ENCODE measurements around the gene EBP. TPM values are rescaled to one million over a fixed set of nuclear protein-coding genes. Genes with fewer than 3 reads are reported as not detected.

Gene EBP
- total and polyA plus RNA-seq, 2 of the 8 experiments (the other 6 are each of a cell fraction or from before 2014, with no cell fraction given) = 143 to 286 TPM

DNA sequence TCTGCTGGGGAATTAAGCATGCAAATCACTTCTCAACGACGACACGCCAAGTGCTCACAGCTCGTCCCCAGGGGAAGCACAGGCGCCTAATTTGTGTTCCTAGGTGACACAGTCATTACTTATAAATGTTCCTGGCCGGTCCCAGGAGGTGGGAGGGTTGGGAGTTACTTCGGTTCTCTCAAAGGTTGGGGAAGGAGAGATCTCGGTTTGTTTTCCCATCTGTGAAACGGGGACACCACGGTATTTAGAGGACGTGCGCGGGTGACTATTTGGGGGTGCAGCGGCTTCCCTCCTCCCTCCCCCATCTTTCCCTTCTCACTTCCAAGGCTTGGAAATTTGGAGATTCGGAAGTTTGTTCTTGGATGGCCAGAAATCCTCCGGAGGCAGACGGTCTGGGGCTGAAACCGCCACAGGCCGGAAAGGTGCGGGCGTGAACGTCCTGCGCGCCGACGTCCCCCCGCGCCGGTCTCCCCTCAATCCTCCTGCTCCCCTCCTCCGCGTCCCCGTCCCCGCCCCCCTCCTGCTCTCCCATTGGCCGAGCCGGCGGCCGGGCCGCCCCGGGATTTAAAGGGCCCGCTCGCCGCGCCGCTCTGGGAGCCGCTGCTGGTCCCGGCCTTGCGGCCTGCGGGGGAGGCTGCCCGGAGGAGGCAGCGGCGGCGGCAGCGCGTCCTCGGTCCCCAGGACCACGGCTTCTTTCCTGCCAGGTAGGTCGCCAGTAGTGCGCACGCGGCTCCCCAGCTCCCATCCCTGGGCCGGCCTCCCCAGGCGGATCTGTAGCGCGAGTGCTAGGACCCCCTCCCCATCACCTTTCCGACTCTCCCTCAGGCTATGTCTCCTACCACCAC is 13.0 kb upstream of the EBP start, which contains the start of gene PORCN:
Gene PORCN (plus strand): TSS at position 593 of the 845 bp plus-strand sequence. CDS start 829 bp downstream, outside the sequence.
- Histone ChIP-seq H3K14ac (ENCODE audit: insufficient read length) (no peak within 1 kb of the TSS), H3K36me3 (ENCODE audit: control insufficient read depth in 2 of 4, insufficient read depth in 4 of 4, low read length in 3 of 4) (no peaks in the 10 kb centered on the region), H2BK20ac (ENCODE audit: low read length) (no peak within 1 kb of the TSS), H3K4ac (replicated peaks; ENCODE audit: insufficient read length, low read depth, low read length) (no peak within 1 kb of the TSS), H3K27me3 (replicated peaks in 1 of 4; ENCODE audit: control insufficient read depth in 3 of 4, extremely low read depth in 1 of 4, insufficient read depth in 3 of 4, low read length in 3 of 4) (no peaks in the 10 kb centered on the region; a peak in 2 of 7 replicates), H2BK15ac (ENCODE audit: low read length) (no peak within 1 kb of the TSS), H3K23me2 (ENCODE audit: low read depth, low read length) (no peaks in the 10 kb centered on the region; the same call in 1 of the 2 replicates), H4K8ac (ENCODE audit: extremely low read depth, insufficient read depth, low read length) (peak within 1 kb of the TSS; percentile 80; the same call in 1 of the 2 replicates), H2BK5ac (ENCODE audit: low read depth, low read length) (no peak within 1 kb of the TSS), H3K9ac (replicated peaks in 1 of 4; ENCODE audit: extremely low read depth in 1 of 4, low read depth in 3 of 4, low read length in 3 of 4) (peak within 1 kb of the TSS; percentile 22 to 77 (median 50); a peak in 5 of 7 replicates), H3K4me2 (ENCODE audit: insufficient read depth in 1 of 2, low read depth in 2 of 2, low read length in 2 of 2) (peak within 1 kb of the TSS; percentile 77 to 95), H2BK12ac (ENCODE audit: low read depth, low read length) (no peak within 1 kb of the TSS), H3K4me3 (ENCODE audit: extremely low read depth in 1 of 4, insufficient read depth in 2 of 4, low read depth in 3 of 4, low read length in 4 of 4) (peak within 1 kb of the TSS; percentile 60 to 93 (median 72)), H3K79me2 (ENCODE audit: control insufficient read depth in 1 of 2, insufficient read depth in 2 of 2, low read length in 2 of 2) (no peaks in the 10 kb centered on the region), H4K91ac (replicated peaks; ENCODE audit: insufficient read length, low read length) (no peak within 1 kb of the TSS), H2AFZ (ENCODE audit: low read length) (0 out of 2 replicates have a peak within 1 kb of the TSS, but pooled peaks have one; percentile 63), H3K27ac (ENCODE audit: low read depth, low read length) (no peak within 1 kb of the TSS), H3K56ac (replicated peaks; ENCODE audit: insufficient read length, low read depth, low read length) (no peak within 1 kb of the TSS), H4K5ac (ENCODE audit: insufficient read length, low read depth, low read length) (peak within 1 kb of the TSS; percentile 79), H3K4me1 (replicated peaks in 1 of 4; ENCODE audit: control insufficient read depth in 3 of 4, insufficient read depth in 4 of 4, low read length in 3 of 4) (peaks cover 0 to 5% (median 2%) of the 10 kb centered on the region in 4 experiments; a peak in 4 of 7 replicates), H2AK5ac (ENCODE audit: low read depth, low read length) (no peak within 1 kb of the TSS), H4K20me1 (replicated peaks in 1 of 2; ENCODE audit: control insufficient read depth in 1 of 2, insufficient read depth in 2 of 2, low read length in 2 of 2) (no peaks in the 10 kb centered on the region), H2BK120ac (replicated peaks; ENCODE audit: low read depth, low read length) (no peak within 1 kb of the TSS), H3K79me1 (ENCODE audit: low read depth, low read length) (no peaks in the 10 kb centered on the region), H3K18ac (ENCODE audit: extremely low read depth, low read length) (no peak within 1 kb of the TSS; the same call in 1 of the 2 replicates), H3K9me3 (ENCODE audit: insufficient read depth in 2 of 2, low read depth in 1 of 2, low read length in 1 of 2) (no peaks in the 10 kb centered on the region), H3K23ac (ENCODE audit: insufficient read length) (no peak within 1 kb of the TSS)
- CTCF ChIA-PET (ENCODE audit: partially characterized antibody) = no interaction called here
- DNase-seq (ENCODE audit: low read depth in 1 of 2, low spot score in 2 of 2) (peak in 1 of 2 experiments; percentile 79), FAIRE-seq (no peak)
- WGBS, 2 experiments (ENCODE audit: extremely low coverage in 1 of 2, insufficient coverage in 1 of 2, insufficient read length in 1 of 2, insufficient replicate concordance in 2 of 2, low coverage in 1 of 2, low lambda C conversion rate in 2 of 2, missing lambda C conversion rate in 1 of 2) = 3% methylated on average over 7 of the region's 65 CpGs; no CpG with 5 or more reads in 1 of the 2 experiments
- POLR2A ChIA-PET (ENCODE audit: partially characterized antibody) = interaction anchor here (0.6 to 1.1 kb wide), 2 partner anchors 14 to 36 kb away, joined by 3 read pairs; no protein-coding TSS in a partner anchor
- TF ChIP-seq SP2 (IDR thresholded peaks at IDR 0.05; ENCODE audit: low read length) (no peak), RXRA (IDR thresholded peaks at IDR 0.05; ENCODE audit: insufficient read depth, low read depth, low read length) (no peak), SP4 (IDR thresholded peaks at IDR 0.05; ENCODE audit: low read length) (no peak), SIN3A (conservative IDR thresholded peaks at IDR 0.05 in 1 of 2, IDR thresholded peaks at IDR 0.05 in 1 of 2; ENCODE audit: low read depth in 1 of 2, low read length in 2 of 2) (peak in 1 of 2 experiments; percentile 62; a peak in 1 of 4 replicates), POU5F1 (IDR thresholded peaks at IDR 0.05; ENCODE audit: low read depth, low read length) (no peak), HDAC2 (IDR thresholded peaks at IDR 0.05; ENCODE audit: borderline replicate concordance in 1 of 2, low read depth in 2 of 2, low read length in 2 of 2) (no peak), ASH2L (IDR thresholded peaks at IDR 0.05; ENCODE audit: low read length) (no peak), EP300 (IDR thresholded peaks at IDR 0.05; ENCODE audit: borderline replicate concordance in 1 of 2, low read depth in 2 of 2, low read length in 2 of 2) (no peak), BRCA1 (IDR thresholded peaks at IDR 0.05; ENCODE audit: low read depth, low read length) (no peak), POLR2AphosphoS5 (IDR thresholded peaks at IDR 0.05; ENCODE audit: low read depth, low read length) (no peak), CBX8 (IDR thresholded peaks at IDR 0.05; ENCODE audit: borderline replicate concordance, low read depth, low read length) (no peak)
